K562 (cell line): ENCODE measurements around the gene CHST12. TPM values are rescaled to one million over a fixed set of nuclear protein-coding genes. Genes with fewer than 3 reads are reported as not detected.
A peak's percentile ranks its signal among the peaks of the same experiment; 100 is the strongest.

Experiments
- ATAC-seq: fragments of 200-7000 bp; cut with Tn5 transposase; 3 replicates; pipeline ENCODE4 v1.9.1; 2020; ENCODE audit warnings: moderate library complexity
- BruUV-seq: library from RNA; stranded (reverse); fragments of 400-500 nt; replicated peaks from 2 replicates; lab custom pipeline; 2021; lab: Mats Ljungman, UMichigan
- CTCF ChIA-PET: fragments of 300-600 bp; formaldehyde crosslinking; extraction: SDS; loops from one replicate; lab custom pipeline; 2021; ENCODE audit warnings: low intra/inter-chr PET ratio; lab: Yijun Ruan, JAX
- POLR2A ChIA-PET: fragments of 300-600, 350-650 bp; sonication (Branson Sonifier 250); formaldehyde crosslinking; extraction: SDS; loops from one replicate; lab custom pipeline; 2021; ENCODE audit warnings: antibody characterized with exemption, inconsistent platforms; lab: Yijun Ruan, JAX
- DNase-seq, 4 experiments: peaks; one replicate each; pipeline versions ENCODE4 v3.0.0 to v3.0.0-alpha.2; 2011 to 2018; ENCODE audit warnings: low spot score in 3 of 4, mixed read lengths in 3 of 4; ENCODE audit errors: extremely low read depth in 1 of 4
- FAIRE-seq: peaks from 2 replicates; lab custom pipeline; 2011; peaks lifted over from hg19 to GRCh38; lab: Jason Lieb, UNC
- H2AFZ ChIP-seq: 2 replicates; pipeline ENCODE4 v1.6.0; 2011; ENCODE audit warnings: low read depth, low read length, control low read depth, inconsistent platforms
- H3K27ac ChIP-seq: fragments of 200-600 bp; 3 replicates; pipeline ENCODE4 v1.8.0; 2011; ENCODE audit warnings: low read depth, mild to moderate bottlenecking, control low read depth, inconsistent platforms, low read length, moderate library complexity, mixed read lengths; ENCODE audit errors: extremely low read depth
- H3K27me3 ChIP-seq, 2 experiments: fragments of 300-600 bp in 1 of 2; 2 replicates in 1 of 2; 3 replicates in 1 of 2; pipeline versions ENCODE4 v1.6.0 to v1.8.0; 2011; ENCODE audit warnings: inconsistent platforms in 2 of 2, low read length in 2 of 2, mild to moderate bottlenecking in 1 of 2, mixed read lengths in 1 of 2, moderate library complexity in 1 of 2; ENCODE audit not compliant: control insufficient read depth in 2 of 2, insufficient read depth in 2 of 2
- H3K36me3 ChIP-seq: fragments of 300-600 bp; 3 replicates; pipeline ENCODE4 v1.8.0; 2011; ENCODE audit warnings: mild to moderate bottlenecking, low read length, inconsistent platforms; ENCODE audit not compliant: control insufficient read depth, insufficient read depth
- H3K4me1 ChIP-seq, 2 experiments: fragments of 200-600 bp in 1 of 2; replicated peaks in 1 of 2; 2 replicates in 1 of 2; 3 replicates in 1 of 2; pipeline versions ENCODE4 v1.5.1 to v1.8.0; 2011; ENCODE audit warnings: inconsistent platforms in 2 of 2, low read length in 2 of 2, mild to moderate bottlenecking in 1 of 2, mixed read lengths in 1 of 2, moderate library complexity in 1 of 2; ENCODE audit not compliant: control insufficient read depth in 2 of 2, insufficient read depth in 2 of 2
- H3K4me2 ChIP-seq: 2 replicates; pipeline ENCODE4 v1.6.1; 2011; ENCODE audit warnings: low read length, control low read depth, inconsistent platforms, mixed read lengths; ENCODE audit not compliant: insufficient read depth
- H3K4me3 ChIP-seq: fragments of 200-600 bp; sonication (generic), shearing (Covaris generic); 2 replicates; pipeline ENCODE4 v1.5.1; 2016; ENCODE audit warnings: control low read depth, inconsistent platforms
- H3K79me2 ChIP-seq: fragments of 200-600 bp; 3 replicates; pipeline ENCODE4 v1.8.0; 2011; ENCODE audit warnings: low read length, inconsistent platforms; ENCODE audit not compliant: control insufficient read depth, insufficient read depth
- H3K9ac ChIP-seq, 2 experiments: 2 replicates each; pipeline versions ENCODE4 v1.6.0 to v1.6.1; 2011; ENCODE audit warnings: low read depth in 2 of 2, low read length in 2 of 2, control low read depth in 1 of 2, inconsistent platforms in 1 of 2, mild to moderate bottlenecking in 1 of 2, mixed read lengths in 1 of 2; ENCODE audit not compliant: insufficient read depth in 1 of 2
- H3K9me1 ChIP-seq: one replicate; pipeline ENCODE4 v1.6.0; 2011; ENCODE audit warnings: inconsistent platforms, mild to moderate bottlenecking, low read length, moderate library complexity; ENCODE audit not compliant: control insufficient read depth, insufficient read depth
- H3K9me3 ChIP-seq: replicated peaks from 2 replicates; pipeline ENCODE4 v1.5.1; 2011; ENCODE audit warnings: low read depth, low read length, inconsistent platforms; ENCODE audit not compliant: control insufficient read depth, insufficient read depth
- H4K20me1 ChIP-seq: replicated peaks from 2 replicates; pipeline ENCODE4 v1.6.1; 2011; ENCODE audit warnings: low read length, inconsistent platforms, mixed read lengths; ENCODE audit not compliant: control insufficient read depth, insufficient read depth
- CEBPB ChIP-seq: fragments of 450-650 bp; IDR thresholded peaks from 2 replicates; pipeline ENCODE4 v1.6.1; 2016; ENCODE audit warnings: missing genetic modification characterization, missing compliant biosample characterization
- WGBS: fragments of 100-300 bp; shearing (Covaris generic); methylation state at CpG from one replicate; pipeline ENCODE4 v1.1.6; 2016; ENCODE audit warnings: low coverage, mixed read lengths; ENCODE audit not compliant: insufficient coverage; ENCODE audit errors: missing lambda C conversion rate; 5-methylcytosine and 5-hydroxymethylcytosine counted together
- in situ Hi-C: fragments of 300-500 bp; cut with MboI; formaldehyde crosslinking; loops from 4 replicates; pipeline ENCODE4 v1.15.0; 2018; ENCODE audit warnings: inconsistent platforms, mixed read lengths
- intact Hi-C: fragments of 100-400 bp; cut with micrococcal nuclease; formaldehyde crosslinking; loops from 2 replicates; pipeline ENCODE4 v1.14.2; 2022
- polyA plus RNA-seq, 8 experiments: library from polyadenylated mRNA; depleted of rRNA in 4 of 8; stranded (reverse) in 5 of 8; unstranded in 3 of 8; fragments of >200 nt; fragmentation: Nextera tagmentation in 2 of 8; fragmentation: Illumina TruSeq in 1 of 8; extraction: Ambion mirVana in 2 of 8; extraction: Trizol in 1 of 8; gene quantifications; 2 replicates each; pipeline versions ENCODE4 v1.2.1 to v1.2.3, GENCODE V29; 2011 to 2014; ENCODE audit warnings: inconsistent platforms in 1 of 8, missing spikeins in 1 of 8
- total RNA-seq, 7 experiments: library from RNA; depleted of rRNA in 6 of 7; stranded (reverse); fragments of >200 nt in 6 of 7; fragmentation: Illumina TruSeq in 2 of 7; extraction: Trizol in 2 of 7; gene quantifications; 2 replicates each; pipeline versions ENCODE4 v1.2.1 to v1.2.3, GENCODE V29; 2011 to 2021; ENCODE audit warnings: low replicate concordance in 1 of 7
- TF ChIP-seq, protein P1 (sequence below): sonication (generic); formaldehyde crosslinking; IDR thresholded peaks from 2 replicates; pipeline ENCODE4 v1.9.0; 2022; ENCODE audit warnings: mild to moderate bottlenecking, missing genetic modification reagents

The CHST12 gene
- total and polyA plus RNA-seq, 9 of the 15 experiments (the other 6 are each of a cell fraction or from before 2014, with no cell fraction given), result 0.18 to 19.8 (median 3.6) TPM

- BruUV-seq, result no TSS peak
- H3K4me2 ChIP-seq, result no peak overlapping the region
- no peak overlapping the region for H2AFZ ChIP-seq
- H3K9me1 ChIP-seq, result no peaks in the 10 kb centered on the region
- peaks cover 7 to 31% of the 10 kb centered on the region in 2 experiments for H3K4me1 ChIP-seq
- H3K27ac ChIP-seq, result no peak overlapping the region
- H3K79me2 ChIP-seq, result no peaks in the 10 kb centered on the region
- no peak overlapping the region for H3K4me3 ChIP-seq
- peak in 1 of 4 experiments; percentile 5 for DNase-seq
- CTCF ChIA-PET, result interaction anchor here (0.6 to 1.9 kb wide), 3 partner anchors 19 to 259 kb away, joined by 4 to 12 read pairs (median 7); no protein-coding TSS in a partner anchor
- H3K9ac ChIP-seq, result peak overlapping the region in 1 of 2 experiments; percentile 35; a peak in 1 of 4 replicates
- no peak for FAIRE-seq
- no peaks in the 10 kb centered on the region for H4K20me1 ChIP-seq
- peaks cover 0 to 10% of the 10 kb centered on the region in 2 experiments; a peak in 2 of 5 replicates for H3K27me3 ChIP-seq
- WGBS, result 18% methylated on average over 26 of the region's 32 CpGs
- no peak for ATAC-seq
- intact Hi-C loops, result no loop called here
- POLR2A ChIA-PET, result interaction anchor here (1.0 kb wide), 1 partner anchor 9 kb away, joined by 3 read pairs; no protein-coding TSS in a partner anchor
- no peaks in the 10 kb centered on the region for H3K36me3 ChIP-seq
- in situ Hi-C loops, result no loop called here
- no peaks in the 10 kb centered on the region; the same call in 1 of the 2 replicates for H3K9me3 ChIP-seq
- TF ChIP-seq, protein P1, sequence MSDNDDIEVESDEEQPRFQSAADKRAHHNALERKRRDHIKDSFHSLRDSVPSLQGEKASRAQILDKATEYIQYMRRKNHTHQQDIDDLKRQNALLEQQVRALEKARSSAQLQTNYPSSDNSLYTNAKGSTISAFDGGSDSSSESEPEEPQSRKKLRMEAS (CRISPR knock-in tag), result no peak
- peak; percentile 40; the same call in 1 of the 2 replicates for TF ChIP-seq CEBPB (tag)
These were observed 47.0 kb downstream of the CHST12 start for GRCh38 chr7:2450198-2451107.
